Liver (tissue), 9 donors: ENCODE results near the gene PDZRN4. TPM values are rescaled to one million over a fixed set of nuclear protein-coding genes. Genes with fewer than 3 reads are reported as not detected.

ENCODE experiments used
- DNase-seq: peaks from one replicate; pipeline ENCODE4 v3.0.0-alpha.2; 2017; ENCODE audit warnings: low spot score
- H3K27ac ChIP-seq, 2 donors: one replicate each; pipeline ENCODE4 v1.7.0; 2013; ENCODE audit warnings: inconsistent platforms in 2 of 2, low read length in 2 of 2, control low read depth in 1 of 2, low read depth in 1 of 2, mild to moderate bottlenecking in 1 of 2
- H3K27me3 ChIP-seq, 4 donors: one replicate each; pipeline versions ENCODE4 v1.6.1 to v1.7.0; 2013; ENCODE audit warnings: low read length in 3 of 4, inconsistent platforms in 1 of 4, mild to moderate bottlenecking in 1 of 4, moderate library complexity in 1 of 4; ENCODE audit not compliant: control insufficient read depth in 4 of 4, insufficient read depth in 4 of 4
- H3K36me3 ChIP-seq, 4 donors: one replicate each; pipeline versions ENCODE4 v1.6.1 to v1.7.0; 2013; ENCODE audit warnings: low read length in 3 of 4, mild to moderate bottlenecking in 3 of 4, low read depth in 1 of 4, moderate library complexity in 1 of 4; ENCODE audit not compliant: control insufficient read depth in 4 of 4, insufficient read depth in 3 of 4
- H3K4me1 ChIP-seq, 4 donors: one replicate each; pipeline versions ENCODE4 v1.6.1 to v1.7.0; 2013; ENCODE audit warnings: low read length in 3 of 4, mild to moderate bottlenecking in 3 of 4, moderate library complexity in 1 of 4; ENCODE audit not compliant: control insufficient read depth in 4 of 4, insufficient read depth in 4 of 4
- H3K4me3 ChIP-seq, 3 donors: one replicate each; pipeline versions ENCODE4 v1.6.1 to v1.7.0; 2013; ENCODE audit warnings: low read length in 3 of 3, control low read depth in 1 of 3, low read depth in 1 of 3, mild to moderate bottlenecking in 1 of 3
- H3K9ac ChIP-seq, 2 donors: one replicate each; pipeline ENCODE4 v1.7.0; 2013; ENCODE audit warnings: low read length in 2 of 2, mild to moderate bottlenecking in 2 of 2, moderate library complexity in 2 of 2, control low read depth in 1 of 2, low read depth in 1 of 2
- H3K9me3 ChIP-seq, 4 donors: one replicate each; pipeline versions ENCODE4 v1.6.1 to v1.7.0; 2013; ENCODE audit warnings: low read length in 3 of 4; ENCODE audit not compliant: control insufficient read depth in 4 of 4
- EGR1 ChIP-seq, 2 donors: IDR thresholded peaks; 2 replicates each; pipeline ENCODE4 v1.6.1; 2016 to 2018; ENCODE audit warnings: antibody characterized with exemption in 2 of 2, low read depth in 2 of 2
- FOXA1 ChIP-seq: IDR thresholded peaks from 2 replicates; pipeline ENCODE4 v1.6.1; 2016; ENCODE audit warnings: antibody characterized with exemption
- FOXA2 ChIP-seq: IDR thresholded peaks from 2 replicates; pipeline ENCODE4 v1.6.1; 2016; ENCODE audit warnings: antibody characterized with exemption
- GABPA ChIP-seq, 2 donors: IDR thresholded peaks in 1 of 2; conservative IDR thresholded peaks in 1 of 2; 2 replicates each; pipeline ENCODE4 v1.6.1; 2016; ENCODE audit warnings: antibody characterized with exemption in 2 of 2, mild to moderate bottlenecking in 1 of 2, moderate library complexity in 1 of 2
- HNF4G ChIP-seq: IDR thresholded peaks from 2 replicates; pipeline ENCODE4 v1.6.1; 2016; ENCODE audit warnings: antibody characterized with exemption
- TAF1 ChIP-seq: conservative IDR thresholded peaks from 2 replicates; pipeline ENCODE4 v1.6.1; 2016; ENCODE audit warnings: antibody characterized with exemption, mild to moderate bottlenecking
- WGBS: extraction: QIAGEN DNeasy Blood & Tissue Kit; methylation state at CpG from one replicate; pipeline ENCODE4 v1.1.7; 2013; 5-methylcytosine and 5-hydroxymethylcytosine counted together
- polyA plus RNA-seq, 2 donors: library from polyadenylated mRNA; stranded (reverse) in 1 of 2; unstranded in 1 of 2; fragments of 200-250 nt in 1 of 2; fragments of >200 nt in 1 of 2; fragmentation: Nextera tagmentation in 1 of 2; extraction: Ambion mirVana in 1 of 2; gene quantifications; one replicate each; pipeline versions ENCODE4 v1.2.1 to v1.2.3, GENCODE V29; 2013 to 2015
- total RNA-seq, 2 donors: library from RNA; depleted of rRNA; stranded (reverse); fragments of >200 nt; gene quantifications; one replicate each; pipeline ENCODE4 v1.2.3, GENCODE V29; 2014
- TF ChIP-seq, protein P1 (sequence below): IDR thresholded peaks from 2 replicates; pipeline ENCODE4 v1.6.1; 2016; ENCODE audit warnings: antibody characterized with exemption
- TF ChIP-seq, protein P2 (sequence below): IDR thresholded peaks from 2 replicates; pipeline ENCODE4 v1.6.1; 2016; ENCODE audit warnings: antibody characterized with exemption
- TF ChIP-seq, protein P3 (sequence below): IDR thresholded peaks from 2 replicates; pipeline ENCODE4 v1.6.1; 2016; ENCODE audit warnings: antibody characterized with exemption, mild to moderate bottlenecking
- TF ChIP-seq, protein P4 (sequence below): fragments of 150-350 bp; IDR thresholded peaks from 2 replicates; pipeline ENCODE4 v1.5.1; 2017; ENCODE audit warnings: improper control_type of control experiment, low read depth, low read length; ENCODE audit not compliant: missing input control
- donor health status: healthy.
- donor health status: healthy.
- donor health status: healthy.
- donor health status: healthy.
- donor health status: healthy.

PDZRN4 gene
- total RNA-seq (1 to 10 TPM in 1 of 2 donors, under 1 TPM in 1; 0.19 to 1.1 TPM), polyA plus RNA-seq (under 1 TPM; 0.11 to 0.29 TPM)

DNA sequence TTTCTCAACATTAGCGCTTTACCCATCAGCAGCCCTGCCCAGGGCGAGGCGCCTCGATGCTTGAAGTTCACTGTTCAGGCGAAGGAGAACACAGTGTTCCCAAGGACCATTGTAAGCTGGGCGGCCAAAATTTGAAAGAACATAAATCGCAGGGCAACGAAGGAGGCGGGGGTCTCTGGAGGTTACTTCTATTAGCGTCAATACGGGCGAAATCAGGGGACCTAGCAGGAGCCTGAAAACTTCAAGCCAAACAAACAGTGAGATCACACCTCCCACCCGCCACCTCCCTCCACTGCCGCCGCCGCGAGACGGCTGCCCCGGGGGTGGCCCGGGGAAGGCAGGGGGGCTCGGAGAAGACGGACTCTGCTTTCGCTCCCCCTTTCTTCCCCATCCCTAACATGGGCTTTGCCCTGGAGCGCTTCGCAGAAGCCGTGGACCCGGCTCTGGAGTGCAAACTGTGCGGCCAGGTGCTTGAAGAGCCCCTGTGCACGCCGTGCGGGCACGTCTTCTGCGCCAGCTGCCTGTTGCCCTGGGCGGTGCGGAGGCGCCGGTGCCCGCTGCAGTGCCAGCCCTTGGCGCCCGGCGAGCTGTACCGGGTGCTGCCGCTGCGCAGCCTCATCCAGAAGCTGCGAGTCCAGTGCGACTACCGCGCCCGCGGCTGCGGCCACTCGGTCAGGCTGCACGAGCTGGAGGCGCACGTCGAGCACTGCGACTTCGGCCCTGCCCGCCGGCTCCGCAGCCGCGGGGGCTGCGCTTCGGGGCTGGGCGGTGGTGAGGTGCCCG is at the start of gene PDZRN4:
TSS of gene PDZRN4 (plus strand) at position 263 of the 783 bp plus-strand sequence.
- TF ChIP-seq, protein P1, sequence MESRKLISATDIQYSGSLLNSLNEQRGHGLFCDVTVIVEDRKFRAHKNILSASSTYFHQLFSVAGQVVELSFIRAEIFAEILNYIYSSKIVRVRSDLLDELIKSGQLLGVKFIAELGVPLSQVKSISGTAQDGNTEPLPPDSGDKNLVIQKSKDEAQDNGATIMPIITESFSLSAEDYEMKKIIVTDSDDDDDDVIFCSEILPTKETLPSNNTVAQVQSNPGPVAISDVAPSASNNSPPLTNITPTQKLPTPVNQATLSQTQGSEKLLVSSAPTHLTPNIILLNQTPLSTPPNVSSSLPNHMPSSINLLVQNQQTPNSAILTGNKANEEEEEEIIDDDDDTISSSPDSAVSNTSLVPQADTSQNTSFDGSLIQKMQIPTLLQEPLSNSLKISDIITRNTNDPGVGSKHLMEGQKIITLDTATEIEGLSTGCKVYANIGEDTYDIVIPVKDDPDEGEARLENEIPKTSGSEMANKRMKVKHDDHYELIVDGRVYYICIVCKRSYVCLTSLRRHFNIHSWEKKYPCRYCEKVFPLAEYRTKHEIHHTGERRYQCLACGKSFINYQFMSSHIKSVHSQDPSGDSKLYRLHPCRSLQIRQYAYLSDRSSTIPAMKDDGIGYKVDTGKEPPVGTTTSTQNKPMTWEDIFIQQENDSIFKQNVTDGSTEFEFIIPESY, result no peak
- TF ChIP-seq, protein P2, sequence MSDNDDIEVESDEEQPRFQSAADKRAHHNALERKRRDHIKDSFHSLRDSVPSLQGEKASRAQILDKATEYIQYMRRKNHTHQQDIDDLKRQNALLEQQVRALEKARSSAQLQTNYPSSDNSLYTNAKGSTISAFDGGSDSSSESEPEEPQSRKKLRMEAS, result no peak
- no peak for TF ChIP-seq HNF4G
- no peak for TF ChIP-seq FOXA1
- no peak for TF ChIP-seq GABPA (IDR thresholded peaks at IDR 0.05 in 1 of 2, conservative IDR thresholded peaks at IDR 0.05 in 1 of 2)
- no peak for TF ChIP-seq FOXA2
- no peak for TF ChIP-seq TAF1
- no peak for TF ChIP-seq EGR1 (IDR thresholded peaks at IDR 0.05; ENCODE audit: low read depth in 2 of 2)
- Histone ChIP-seq H3K27ac (peak within 1 kb of the TSS in 1 of 2 donors; percentile 1), H3K9me3 (no peaks in the 10 kb centered on the region), H3K4me3 (peak within 1 kb of the TSS in 2 of 3 donors; percentile 3 to 17), H3K9ac (no peak within 1 kb of the TSS), H3K27me3 (peaks cover 0 to 6% (median 2%) of the 10 kb centered on the region in 4 donors), H3K4me1 (peaks cover 0 to 5% (median 2%) of the 10 kb centered on the region in 4 donors), H3K36me3 (no peaks in the 10 kb centered on the region)
- WGBS, result 4% methylated on average over 67 of the region's 67 CpGs
- no peak for DNase-seq

DNA sequence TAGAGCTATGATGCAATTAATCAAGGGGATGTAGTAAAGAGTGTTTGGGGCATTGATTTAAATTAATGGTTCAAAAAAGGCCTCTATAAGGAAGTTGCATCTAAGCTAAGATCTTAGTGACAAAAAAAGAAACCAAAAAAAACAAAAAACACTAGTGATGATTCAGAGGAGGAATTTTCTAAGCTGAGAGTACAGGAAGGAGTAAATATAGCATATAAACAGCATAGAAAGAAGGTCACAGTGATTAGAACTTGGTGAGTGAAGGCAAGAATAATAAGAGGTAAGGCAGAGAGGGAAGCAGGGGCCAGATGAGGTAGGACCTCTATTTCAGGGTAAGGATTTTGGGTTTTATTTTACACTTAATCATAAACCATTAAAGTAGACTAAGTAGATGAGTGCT is 48.0 kb upstream of the PDZRN4 start:
- no peaks in the 10 kb centered on the region for H3K4me1 ChIP-seq
- H3K9me3 ChIP-seq, result no peaks in the 10 kb centered on the region
- H3K4me3 ChIP-seq, result no peak overlapping the region
- no peaks in the 10 kb centered on the region for H3K27me3 ChIP-seq
- H3K9ac ChIP-seq, result no peak overlapping the region
- TF ChIP-seq HNF4G, result no peak
- TF ChIP-seq, protein P2, result no peak
- no peak for TF ChIP-seq FOXA1
- TF ChIP-seq TAF1, result no peak
- TF ChIP-seq, protein P1, result no peak
- no peak for TF ChIP-seq GABPA (IDR thresholded peaks at IDR 0.05 in 1 of 2, conservative IDR thresholded peaks at IDR 0.05 in 1 of 2)
- no peak for TF ChIP-seq EGR1 (IDR thresholded peaks at IDR 0.05; ENCODE audit: low read depth in 2 of 2)
- TF ChIP-seq, protein P3, sequence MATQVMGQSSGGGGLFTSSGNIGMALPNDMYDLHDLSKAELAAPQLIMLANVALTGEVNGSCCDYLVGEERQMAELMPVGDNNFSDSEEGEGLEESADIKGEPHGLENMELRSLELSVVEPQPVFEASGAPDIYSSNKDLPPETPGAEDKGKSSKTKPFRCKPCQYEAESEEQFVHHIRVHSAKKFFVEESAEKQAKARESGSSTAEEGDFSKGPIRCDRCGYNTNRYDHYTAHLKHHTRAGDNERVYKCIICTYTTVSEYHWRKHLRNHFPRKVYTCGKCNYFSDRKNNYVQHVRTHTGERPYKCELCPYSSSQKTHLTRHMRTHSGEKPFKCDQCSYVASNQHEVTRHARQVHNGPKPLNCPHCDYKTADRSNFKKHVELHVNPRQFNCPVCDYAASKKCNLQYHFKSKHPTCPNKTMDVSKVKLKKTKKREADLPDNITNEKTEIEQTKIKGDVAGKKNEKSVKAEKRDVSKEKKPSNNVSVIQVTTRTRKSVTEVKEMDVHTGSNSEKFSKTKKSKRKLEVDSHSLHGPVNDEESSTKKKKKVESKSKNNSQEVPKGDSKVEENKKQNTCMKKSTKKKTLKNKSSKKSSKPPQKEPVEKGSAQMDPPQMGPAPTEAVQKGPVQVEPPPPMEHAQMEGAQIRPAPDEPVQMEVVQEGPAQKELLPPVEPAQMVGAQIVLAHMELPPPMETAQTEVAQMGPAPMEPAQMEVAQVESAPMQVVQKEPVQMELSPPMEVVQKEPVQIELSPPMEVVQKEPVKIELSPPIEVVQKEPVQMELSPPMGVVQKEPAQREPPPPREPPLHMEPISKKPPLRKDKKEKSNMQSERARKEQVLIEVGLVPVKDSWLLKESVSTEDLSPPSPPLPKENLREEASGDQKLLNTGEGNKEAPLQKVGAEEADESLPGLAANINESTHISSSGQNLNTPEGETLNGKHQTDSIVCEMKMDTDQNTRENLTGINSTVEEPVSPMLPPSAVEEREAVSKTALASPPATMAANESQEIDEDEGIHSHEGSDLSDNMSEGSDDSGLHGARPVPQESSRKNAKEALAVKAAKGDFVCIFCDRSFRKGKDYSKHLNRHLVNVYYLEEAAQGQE, result no peak
- TF ChIP-seq, protein P4, sequence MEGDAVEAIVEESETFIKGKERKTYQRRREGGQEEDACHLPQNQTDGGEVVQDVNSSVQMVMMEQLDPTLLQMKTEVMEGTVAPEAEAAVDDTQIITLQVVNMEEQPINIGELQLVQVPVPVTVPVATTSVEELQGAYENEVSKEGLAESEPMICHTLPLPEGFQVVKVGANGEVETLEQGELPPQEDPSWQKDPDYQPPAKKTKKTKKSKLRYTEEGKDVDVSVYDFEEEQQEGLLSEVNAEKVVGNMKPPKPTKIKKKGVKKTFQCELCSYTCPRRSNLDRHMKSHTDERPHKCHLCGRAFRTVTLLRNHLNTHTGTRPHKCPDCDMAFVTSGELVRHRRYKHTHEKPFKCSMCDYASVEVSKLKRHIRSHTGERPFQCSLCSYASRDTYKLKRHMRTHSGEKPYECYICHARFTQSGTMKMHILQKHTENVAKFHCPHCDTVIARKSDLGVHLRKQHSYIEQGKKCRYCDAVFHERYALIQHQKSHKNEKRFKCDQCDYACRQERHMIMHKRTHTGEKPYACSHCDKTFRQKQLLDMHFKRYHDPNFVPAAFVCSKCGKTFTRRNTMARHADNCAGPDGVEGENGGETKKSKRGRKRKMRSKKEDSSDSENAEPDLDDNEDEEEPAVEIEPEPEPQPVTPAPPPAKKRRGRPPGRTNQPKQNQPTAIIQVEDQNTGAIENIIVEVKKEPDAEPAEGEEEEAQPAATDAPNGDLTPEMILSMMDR, result no peak
- H3K27ac ChIP-seq, result no peak overlapping the region
- no peaks in the 10 kb centered on the region for H3K36me3 ChIP-seq
- DNase-seq, result no peak
